Measurements from ENCODE around the gene TRMT61A.

Gene TRMT61A

GRCh38 chr14:103569408-103569807 lies 40.4 kb downstream of the TRMT61A start:
- DNase-seq = no peak

- no peak for DNase-seq
Measured at GRCh38 chr14:103574104-103574503, 45.1 kb downstream of the TRMT61A start.

- no peak for DNase-seq
Measured at GRCh38 chr14:103574707-103575285, 45.8 kb downstream of the TRMT61A start.

DNA sequence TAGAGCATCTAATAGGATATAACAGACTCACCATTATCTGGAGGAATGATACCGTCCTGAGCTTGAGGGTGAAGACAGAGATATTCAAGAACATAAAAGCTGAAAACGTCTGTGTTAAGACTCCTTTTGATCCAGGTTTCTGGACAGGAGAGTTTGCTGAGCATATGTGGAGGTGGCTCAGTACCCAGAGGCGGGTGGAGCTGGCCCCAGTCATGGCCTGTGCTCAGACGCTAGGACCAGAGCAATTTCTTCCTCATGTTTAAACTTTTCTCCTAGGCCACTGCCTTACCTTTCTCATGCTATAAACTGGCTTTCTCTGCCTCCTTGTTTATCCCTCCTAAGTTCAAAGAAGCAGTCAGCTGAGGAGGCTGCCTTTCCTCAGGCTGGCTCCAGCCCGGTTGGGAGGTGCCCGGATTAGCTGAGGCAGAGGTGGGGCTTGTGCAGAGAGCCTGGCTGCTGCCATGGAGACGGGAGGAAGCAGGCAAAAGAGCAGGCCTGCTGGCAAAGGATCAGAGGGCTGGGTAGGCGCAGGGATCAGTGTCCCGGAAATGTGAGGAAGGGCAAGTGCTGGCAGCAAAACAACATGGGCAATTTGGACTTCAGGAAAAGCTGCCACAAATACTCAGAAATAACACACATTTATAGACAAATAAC lies 47.5 kb downstream of the TRMT61A start:
- DNase-seq = no peak

DNA sequence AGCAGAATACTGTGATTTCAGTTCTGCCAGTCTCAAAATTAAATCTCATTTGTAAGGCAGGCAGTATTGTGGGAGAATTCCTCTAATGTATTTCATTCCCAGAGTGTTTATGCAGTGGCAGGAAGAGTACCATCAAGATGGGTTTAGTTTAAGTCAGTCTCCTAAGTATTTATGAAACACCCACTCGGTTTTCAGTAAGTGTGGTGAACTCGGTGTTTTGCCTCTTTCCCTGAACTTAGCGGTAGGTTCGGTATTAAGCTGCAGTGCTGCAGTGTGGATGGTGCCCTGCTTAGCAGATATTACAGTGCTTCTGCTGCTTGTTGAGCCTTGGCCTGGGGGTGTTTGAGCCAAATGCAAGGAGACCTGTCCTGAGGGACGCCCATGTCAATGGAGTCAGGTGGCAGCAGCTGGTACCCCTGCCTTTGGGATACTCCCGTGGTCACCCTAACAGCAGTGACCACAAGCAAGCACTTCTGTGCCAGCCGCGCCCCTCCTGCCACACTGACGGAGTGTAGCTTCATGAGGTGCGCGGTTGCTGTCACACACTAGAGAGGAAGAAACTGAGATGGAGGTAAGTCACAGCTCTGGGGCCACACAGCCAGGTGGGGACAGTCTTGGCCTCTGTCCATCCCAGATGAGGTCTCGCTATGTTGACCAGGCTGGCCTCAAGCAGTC lies 49.5 kb downstream of the TRMT61A start:
- no peak for DNase-seq

DNA sequence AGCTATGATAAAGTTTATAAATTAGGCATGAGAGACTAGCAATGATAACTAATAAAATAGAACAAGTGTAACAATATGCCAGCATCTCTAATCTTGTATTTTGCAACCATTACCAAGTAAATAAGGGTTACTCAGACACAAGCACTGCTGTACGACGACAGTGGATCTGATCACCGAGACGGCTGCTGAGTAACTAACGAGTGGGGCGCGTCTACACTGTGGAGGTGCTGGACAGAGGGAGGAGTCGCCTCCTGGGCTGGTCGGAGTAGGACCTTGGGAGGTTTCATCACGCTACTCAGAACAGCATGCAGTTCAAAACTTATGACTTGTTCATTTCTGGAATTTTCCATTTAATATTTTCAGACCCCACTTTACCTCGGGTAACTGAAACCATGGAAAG lies 52.2 kb downstream of the TRMT61A start:
- DNase-seq = no peak

- DNase-seq = no peak
Measured at GRCh38 chr14:103581954-103582703, 53.1 kb downstream of the TRMT61A start.

DNA sequence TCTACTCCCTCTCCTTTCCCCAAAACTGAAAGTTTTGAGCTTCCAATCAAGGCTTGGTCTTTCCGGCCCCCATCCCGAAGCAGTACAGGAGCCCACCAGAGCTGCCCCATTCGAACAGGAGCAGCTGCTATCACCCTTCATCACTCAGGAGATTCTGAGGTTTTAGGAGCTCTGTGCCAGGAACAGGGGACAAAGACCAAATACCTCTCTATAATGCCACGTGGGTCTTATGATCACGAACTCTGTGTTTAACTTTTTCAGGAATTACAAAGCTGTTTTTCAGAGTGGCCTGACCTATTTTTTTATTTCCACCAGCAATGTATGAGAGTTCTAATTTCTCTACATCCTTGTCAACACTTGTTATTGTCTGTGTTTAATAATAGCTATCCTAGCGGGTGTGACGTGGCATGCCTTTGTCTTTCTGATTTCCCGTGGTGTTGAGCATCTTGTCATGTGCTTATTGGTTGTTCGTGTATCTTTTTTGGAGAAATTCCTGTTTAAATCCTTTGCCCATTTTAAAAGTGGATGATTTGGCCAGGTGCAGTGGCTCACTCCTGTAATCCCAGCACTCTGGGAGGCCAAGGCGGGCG lies 55.4 kb downstream of the TRMT61A start:
- DNase-seq = no peak

Data from SIG-M5 (cell line).